ENCODE measurements around the gene LRRC75A. TPM values are rescaled to one million over a fixed set of nuclear protein-coding genes. Genes with fewer than 3 reads are reported as not detected.
A peak's percentile ranks its signal among the peaks of the same experiment; 100 is the strongest.

The LRRC75A gene
- total and polyA plus RNA-seq, 2 of the 13 experiments (the other 11 are each of a cell fraction or from before 2014, with no cell fraction given) = 0.03 TPM; not detected in 1

GRCh38 chr17:16449121-16449570 lies 42.8 kb downstream of the LRRC75A start (continued):
- TF ChIP-seq ZNF687 (CRISPR knock-in tag; IDR thresholded peaks at IDR 0.05) (0 out of 2 replicates have a peak, but pooled peaks have one; percentile 19), ZNF512 (CRISPR knock-in tag; IDR thresholded peaks at IDR 0.05) (no peak), POLR2A (IDR thresholded peaks at IDR 0.05; ENCODE audit: insufficient read depth in 1 of 2, low read depth in 2 of 2, low read length in 2 of 2) (0 out of 4 replicates have a peak, but pooled peaks of 1 of the 2 experiments have one; percentile 37), ZNF850 (CRISPR knock-in tag; conservative IDR thresholded peaks at IDR 0.05) (no peak)

- Histone ChIP-seq H3K27me3 (ENCODE audit: control insufficient read depth in 1 of 2, insufficient read depth in 2 of 2, low read length in 2 of 2) (no peaks in the 10 kb centered on the region), H4K20me1 (ENCODE audit: insufficient read depth, low read length) (peaks cover 10% of the 10 kb centered on the region), H3K27ac (ENCODE audit: extremely low read length, insufficient read depth, low read length) (peak overlapping the region; percentile 10), H3K9ac (ENCODE audit: insufficient read depth, low read depth, low read length) (no peak overlapping the region), H3K4me3 (replicated peaks in 1 of 3; ENCODE audit: insufficient read depth in 1 of 3, low read depth in 2 of 3, low read length in 3 of 3) (no peak overlapping the region), H3K4me1 (ENCODE audit: insufficient read depth, low read length) (peaks cover 44% of the 10 kb centered on the region), H3K79me2 (ENCODE audit: insufficient read depth, low read length) (no peaks in the 10 kb centered on the region), H2AFZ (ENCODE audit: low read length) (no peak overlapping the region), H3K4me2 (ENCODE audit: low read depth, low read length) (no peak overlapping the region), H3K9me3 (ENCODE audit: low read length) (no peaks in the 10 kb centered on the region), H3K36me3 (replicated peaks in 1 of 2; ENCODE audit: control insufficient read depth in 1 of 2, insufficient read depth in 2 of 2, low read length in 2 of 2) (peaks cover 10 to 25% of the 10 kb centered on the region in 2 experiments)
- TF ChIP-seq ZFY (CRISPR knock-in tag; IDR thresholded peaks at IDR 0.05) (0 out of 2 replicates have a peak, but pooled peaks have one; percentile 21), THYN1 (CRISPR knock-in tag; IDR thresholded peaks at IDR 0.05; ENCODE audit: borderline replicate concordance, low read depth) (no peak), MXD4 (CRISPR knock-in tag; IDR thresholded peaks at IDR 0.05) (no peak)
- in situ Hi-C loops (cut with HindIII; ENCODE audit: extremely low pct_ligation_motif_present, low pct_unique_long_range_greater_than_20kb) (no loop called here), intact Hi-C loops (cut with micrococcal nuclease; ENCODE audit: unreplicated experiment) (no loop called here)
- FAIRE-seq (no peak), DNase-seq (ENCODE audit: low spot score) (no peak), ATAC-seq (no peak)
- no TSS peak for BruUV-seq (replicated peaks)
- CTCF ChIA-PET (ENCODE audit: low intra/inter-chr PET ratio, low total read pairs) = no interaction called here
- POLR2A ChIA-PET = interaction anchor here (2.4 kb wide), 1 partner anchor 10 kb away, joined by 11 read pairs; no protein-coding TSS in a partner anchor
- WGBS (ENCODE audit: low lambda C conversion rate) = 95% methylated on average over 6 of the region's 6 CpGs
These were observed 43.5 kb downstream of the LRRC75A start for GRCh38 chr17:16448490-16448889.
